ENCODE results near the gene TRIM4.

DNA sequence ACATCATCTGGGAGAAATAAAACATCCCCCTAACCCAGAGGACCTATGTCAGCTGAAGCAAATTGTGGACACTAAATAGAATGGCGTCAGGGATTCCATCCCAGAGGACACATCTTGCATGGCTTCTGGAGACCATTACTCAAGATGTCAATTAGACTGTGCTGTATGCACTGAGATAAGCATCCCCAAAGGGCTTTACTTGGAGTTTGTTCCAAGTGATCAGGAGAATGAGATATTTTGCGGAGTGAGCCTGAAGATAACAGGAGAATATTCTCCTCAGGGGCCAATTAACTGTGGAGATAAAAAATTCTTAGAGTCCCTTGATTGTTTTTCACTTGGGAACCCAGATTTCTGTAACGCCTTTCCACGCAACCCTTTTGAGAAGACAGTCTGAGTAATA is 38.0 kb downstream of the TRIM4 start:
- TF ChIP-seq, protein P1, sequence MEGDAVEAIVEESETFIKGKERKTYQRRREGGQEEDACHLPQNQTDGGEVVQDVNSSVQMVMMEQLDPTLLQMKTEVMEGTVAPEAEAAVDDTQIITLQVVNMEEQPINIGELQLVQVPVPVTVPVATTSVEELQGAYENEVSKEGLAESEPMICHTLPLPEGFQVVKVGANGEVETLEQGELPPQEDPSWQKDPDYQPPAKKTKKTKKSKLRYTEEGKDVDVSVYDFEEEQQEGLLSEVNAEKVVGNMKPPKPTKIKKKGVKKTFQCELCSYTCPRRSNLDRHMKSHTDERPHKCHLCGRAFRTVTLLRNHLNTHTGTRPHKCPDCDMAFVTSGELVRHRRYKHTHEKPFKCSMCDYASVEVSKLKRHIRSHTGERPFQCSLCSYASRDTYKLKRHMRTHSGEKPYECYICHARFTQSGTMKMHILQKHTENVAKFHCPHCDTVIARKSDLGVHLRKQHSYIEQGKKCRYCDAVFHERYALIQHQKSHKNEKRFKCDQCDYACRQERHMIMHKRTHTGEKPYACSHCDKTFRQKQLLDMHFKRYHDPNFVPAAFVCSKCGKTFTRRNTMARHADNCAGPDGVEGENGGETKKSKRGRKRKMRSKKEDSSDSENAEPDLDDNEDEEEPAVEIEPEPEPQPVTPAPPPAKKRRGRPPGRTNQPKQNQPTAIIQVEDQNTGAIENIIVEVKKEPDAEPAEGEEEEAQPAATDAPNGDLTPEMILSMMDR (IDR thresholded peaks at IDR 0.05) = no peak
- TF ChIP-seq POLR2A (IDR thresholded peaks at IDR 0.05) = no peak

Measured in adrenal gland (tissue), 5 donors.